GM20431 (cell line): ENCODE data around the gene OR7G3.

Experiments
- in situ Hi-C: fragments of 300-500 bp; cut with MseI, MboI; formaldehyde crosslinking; loops from one replicate; pipeline ENCODE4 v1.15.0; 2020; ENCODE audit warnings: low sequenced_read_pairs; ENCODE audit not compliant: unreplicated experiment

The OR7G3 gene

GRCh38 chr19:9126900-9127405 is at the start of gene OR7G3:
Gene OR7G3 (minus strand): TSS chr19:9126950. CDS start chr19:9126950, 0 bp downstream.
- in situ Hi-C loops = loop anchor here (25.0 kb wide), 1 partner anchor 660 kb away; no protein-coding TSS in a partner anchor

- in situ Hi-C loops = no loop called here
Observed at GRCh38 chr19:9175326-9175725, 48.6 kb upstream of the OR7G3 start.

- in situ Hi-C loops = no loop called here
Observed at GRCh38 chr19:9171393-9171991, 44.7 kb upstream of the OR7G3 start.

GRCh38 chr19:9166846-9167245 is 40.1 kb upstream of the OR7G3 start:
- in situ Hi-C loops = no loop called here

GRCh38 chr19:9165261-9165660 is 38.5 kb upstream of the OR7G3 start:
- in situ Hi-C loops = no loop called here

GRCh38 chr19:9161427-9161826 is 34.7 kb upstream of the OR7G3 start:
- in situ Hi-C loops = no loop called here

- in situ Hi-C loops = no loop called here
Observed at GRCh38 chr19:9159891-9160290, 33.1 kb upstream of the OR7G3 start.

GRCh38 chr19:9156304-9156703 is 29.6 kb upstream of the OR7G3 start:
- in situ Hi-C loops = no loop called here

GRCh38 chr19:9155591-9155990 is 28.8 kb upstream of the OR7G3 start:
- in situ Hi-C loops = no loop called here

GRCh38 chr19:9151367-9151766 is 24.6 kb upstream of the OR7G3 start:
- in situ Hi-C loops = no loop called here

- in situ Hi-C loops = no loop called here
Observed at GRCh38 chr19:9150650-9151049, 23.9 kb upstream of the OR7G3 start.

- in situ Hi-C loops = loop anchor here (25.0 kb wide), 1 partner anchor 637 kb away; no protein-coding TSS in a partner anchor
Observed at GRCh38 chr19:9149997-9150396, 23.2 kb upstream of the OR7G3 start.

GRCh38 chr19:9148697-9149096 is 21.9 kb upstream of the OR7G3 start:
- in situ Hi-C loops = loop anchor here (25.0 kb wide), 1 partner anchor 639 kb away; no protein-coding TSS in a partner anchor

GRCh38 chr19:9146882-9147281 is 20.1 kb upstream of the OR7G3 start:
- in situ Hi-C loops = loop anchor here (25.0 kb wide), 1 partner anchor 640 kb away; no protein-coding TSS in a partner anchor

GRCh38 chr19:9144920-9145319 is 18.2 kb upstream of the OR7G3 start:
- in situ Hi-C loops = loop anchor here (25.0 kb wide), 1 partner anchor 642 kb away; no protein-coding TSS in a partner anchor

GRCh38 chr19:9140159-9140874 is 13.6 kb upstream of the OR7G3 start, which contains the start of gene ZNF317:
Gene ZNF317 (plus strand): TSS chr19:9140397. CDS start chr19:9156017, 15,620 bp downstream.
- in situ Hi-C loops = loop anchor here (25.0 kb wide), 1 partner anchor 647 kb away; no protein-coding TSS in a partner anchor

- in situ Hi-C loops = loop anchor here (25.0 kb wide), 1 partner anchor 648 kb away; no protein-coding TSS in a partner anchor
Observed at GRCh38 chr19:9139609-9140158, 12.9 kb upstream of the OR7G3 start.

- in situ Hi-C loops = loop anchor here (25.0 kb wide), 1 partner anchor 655 kb away; no protein-coding TSS in a partner anchor
Observed at GRCh38 chr19:9132422-9132821, 5.7 kb upstream of the OR7G3 start.

GRCh38 chr19:9130965-9131364 is 4.2 kb upstream of the OR7G3 start:
- in situ Hi-C loops = loop anchor here (25.0 kb wide), 1 partner anchor 656 kb away; no protein-coding TSS in a partner anchor

- in situ Hi-C loops = loop anchor here (25.0 kb wide), 1 partner anchor 659 kb away; no protein-coding TSS in a partner anchor
Observed at GRCh38 chr19:9128171-9128570, 1.4 kb upstream of the OR7G3 start.
